Neutrophil (primary cell): ENCODE measurements around the gene STRIP1.

ENCODE experiments used
- H3K27ac ChIP-seq: fragments of 200-600 bp; sonication (generic); 2 replicates; pipeline ENCODE4 v1.5.1; 2016; ENCODE audit warnings: mild to moderate bottlenecking, moderate library complexity
- H3K27me3 ChIP-seq: fragments of 200-600 bp; sonication (generic); 2 replicates; pipeline ENCODE4 v1.6.0; 2016; ENCODE audit warnings: mild to moderate bottlenecking
- H3K36me3 ChIP-seq: fragments of 200-600 bp; sonication (generic); 2 replicates; pipeline ENCODE4 v1.5.1; 2017
- H3K4me1 ChIP-seq, 2 experiments: fragments of 200-600 bp in 1 of 2; sonication (generic) in 1 of 2; 1 replicate in 1 of 2; 2 replicates in 1 of 2; pipeline versions ENCODE4 v1.5.1 to v1.6.1; 2013 to 2016; ENCODE audit warnings: low read depth in 1 of 2, low read length in 1 of 2, mild to moderate bottlenecking in 1 of 2, moderate library complexity in 1 of 2; ENCODE audit not compliant: control insufficient read depth in 1 of 2, insufficient read depth in 1 of 2
- H3K4me3 ChIP-seq, 2 experiments: fragments of 200-600 bp in 1 of 2; sonication (generic) in 1 of 2; 1 replicate in 1 of 2; 2 replicates in 1 of 2; pipeline ENCODE4 v1.5.1; 2013 to 2016; ENCODE audit warnings: low read depth in 1 of 2, low read length in 1 of 2, mild to moderate bottlenecking in 1 of 2, moderate library complexity in 1 of 2
- H3K9me3 ChIP-seq: fragments of 200-600 bp; sonication (generic); 2 replicates; pipeline ENCODE4 v1.5.1; 2016
- TF ChIP-seq, protein P1 (sequence below): fragments of 200-600 bp; sonication (generic); IDR thresholded peaks from 2 replicates; pipeline ENCODE4 v1.5.1; 2016; ENCODE audit warnings: antibody characterized with exemption

Gene STRIP1

DNA sequence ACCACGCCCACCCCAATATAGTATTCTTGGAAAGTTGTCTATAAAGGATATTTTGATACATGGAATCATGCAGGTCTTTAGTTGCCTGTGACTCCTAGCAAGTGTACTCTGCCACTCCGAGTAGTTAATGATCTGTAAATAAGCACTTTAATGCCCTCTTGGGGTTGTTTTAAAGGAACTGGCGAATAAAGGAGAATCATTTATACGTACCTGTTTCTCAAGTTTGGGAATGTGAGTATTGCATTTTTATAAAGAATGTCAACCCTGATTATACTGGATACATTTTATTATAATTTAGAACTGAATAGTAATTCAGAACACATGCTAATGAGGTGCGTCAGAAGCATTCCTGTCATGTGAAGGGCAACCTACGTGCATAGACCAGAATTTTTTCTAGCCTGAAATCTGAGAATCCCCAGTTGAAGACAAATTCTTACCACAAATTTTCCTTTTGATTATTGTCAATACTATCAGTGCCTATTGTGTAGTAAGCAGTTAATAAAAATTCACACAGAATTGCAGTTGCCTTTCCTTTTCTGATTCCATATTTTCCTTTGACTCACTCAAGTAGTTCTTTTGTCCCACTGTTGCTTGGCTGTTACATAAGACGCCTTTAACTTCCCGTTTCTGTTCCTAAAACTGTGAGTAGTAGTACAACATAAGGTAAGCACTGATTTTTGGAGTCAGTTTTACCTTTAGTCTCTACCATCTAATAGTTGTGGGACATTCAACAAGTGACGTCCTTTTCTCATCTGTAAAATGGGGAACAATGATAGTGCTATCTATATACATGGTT, 44.7 kb upstream of the STRIP1 start:
- Histone ChIP-seq H3K4me1 (peaks cover 26 to 29% of the 10 kb centered on the region in 2 experiments), H3K27me3 (no peaks in the 10 kb centered on the region), H3K9me3 (no peaks in the 10 kb centered on the region)

DNA sequence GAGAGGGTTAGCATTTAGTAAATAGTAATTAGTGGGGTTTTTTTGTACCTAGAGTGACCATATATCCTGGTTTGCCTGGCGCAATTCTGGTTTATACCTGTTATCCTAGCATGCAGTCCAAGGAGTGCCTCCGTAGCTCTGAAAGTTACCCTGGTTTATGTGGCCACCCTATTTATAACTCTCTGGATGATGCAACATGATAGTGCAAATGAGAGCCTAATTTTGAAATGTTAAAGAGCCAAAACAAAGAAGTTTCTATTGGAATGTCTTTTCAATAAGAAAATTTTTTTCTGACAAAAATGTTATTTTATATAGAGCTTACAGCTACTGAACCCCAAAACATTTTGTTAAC, 44.1 kb upstream of the STRIP1 start:
- Histone ChIP-seq H3K27ac (peak overlapping the region; percentile 53), H3K4me1 (peaks cover 23 to 27% of the 10 kb centered on the region in 2 experiments), H3K4me3 (no peak overlapping the region), H3K27me3 (no peaks in the 10 kb centered on the region), H3K9me3 (no peaks in the 10 kb centered on the region), H3K36me3 (peaks cover 4% of the 10 kb centered on the region)
- TF ChIP-seq, protein P1, sequence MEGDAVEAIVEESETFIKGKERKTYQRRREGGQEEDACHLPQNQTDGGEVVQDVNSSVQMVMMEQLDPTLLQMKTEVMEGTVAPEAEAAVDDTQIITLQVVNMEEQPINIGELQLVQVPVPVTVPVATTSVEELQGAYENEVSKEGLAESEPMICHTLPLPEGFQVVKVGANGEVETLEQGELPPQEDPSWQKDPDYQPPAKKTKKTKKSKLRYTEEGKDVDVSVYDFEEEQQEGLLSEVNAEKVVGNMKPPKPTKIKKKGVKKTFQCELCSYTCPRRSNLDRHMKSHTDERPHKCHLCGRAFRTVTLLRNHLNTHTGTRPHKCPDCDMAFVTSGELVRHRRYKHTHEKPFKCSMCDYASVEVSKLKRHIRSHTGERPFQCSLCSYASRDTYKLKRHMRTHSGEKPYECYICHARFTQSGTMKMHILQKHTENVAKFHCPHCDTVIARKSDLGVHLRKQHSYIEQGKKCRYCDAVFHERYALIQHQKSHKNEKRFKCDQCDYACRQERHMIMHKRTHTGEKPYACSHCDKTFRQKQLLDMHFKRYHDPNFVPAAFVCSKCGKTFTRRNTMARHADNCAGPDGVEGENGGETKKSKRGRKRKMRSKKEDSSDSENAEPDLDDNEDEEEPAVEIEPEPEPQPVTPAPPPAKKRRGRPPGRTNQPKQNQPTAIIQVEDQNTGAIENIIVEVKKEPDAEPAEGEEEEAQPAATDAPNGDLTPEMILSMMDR = no peak

More for the DNA sequence above, 44.7 kb upstream of the STRIP1 start:
- Histone ChIP-seq H3K4me3 (no peak overlapping the region), H3K36me3 (peaks cover 4% of the 10 kb centered on the region), H3K27ac (peak overlapping the region; percentile 53)
- TF ChIP-seq, protein P1 = no peak

- H3K4me1 ChIP-seq = peaks cover 20 to 27% of the 10 kb centered on the region in 2 experiments
- TF ChIP-seq, protein P1 = no peak
- peaks cover 4% of the 10 kb centered on the region for H3K36me3 ChIP-seq
- H3K9me3 ChIP-seq = no peaks in the 10 kb centered on the region
- no peaks in the 10 kb centered on the region for H3K27me3 ChIP-seq
- H3K4me3 ChIP-seq = no peak overlapping the region
- H3K27ac ChIP-seq = no peak overlapping the region
Measured at GRCh38 chr1:109991400-109991925, 43.0 kb upstream of the STRIP1 start.

DNA sequence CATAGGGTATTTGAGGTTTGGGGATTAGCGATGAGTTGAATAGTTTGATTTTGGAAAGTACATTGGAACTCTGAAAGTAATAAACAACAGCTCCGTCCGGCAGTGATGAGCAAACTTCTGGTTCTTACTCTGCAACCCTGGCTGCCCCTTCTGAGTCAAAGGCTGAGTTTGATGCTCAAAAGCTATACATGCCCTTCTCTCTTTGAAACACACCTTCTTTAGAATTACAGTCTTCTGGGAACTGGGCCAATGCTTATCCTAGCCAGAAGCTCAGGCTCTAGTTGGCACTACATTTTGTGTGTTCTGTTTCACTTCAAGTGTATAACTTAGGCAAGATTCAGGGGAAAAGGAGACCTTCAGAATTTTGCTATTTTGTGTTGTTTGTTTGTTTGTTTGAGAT, 40.5 kb upstream of the STRIP1 start:
- H3K27ac ChIP-seq = no peak overlapping the region
- TF ChIP-seq, protein P1 = no peak
- no peaks in the 10 kb centered on the region for H3K9me3 ChIP-seq
- H3K4me3 ChIP-seq = no peak overlapping the region
- peaks cover 21 to 29% of the 10 kb centered on the region in 2 experiments for H3K4me1 ChIP-seq
- peaks cover 4% of the 10 kb centered on the region for H3K36me3 ChIP-seq
- no peaks in the 10 kb centered on the region for H3K27me3 ChIP-seq

DNA sequence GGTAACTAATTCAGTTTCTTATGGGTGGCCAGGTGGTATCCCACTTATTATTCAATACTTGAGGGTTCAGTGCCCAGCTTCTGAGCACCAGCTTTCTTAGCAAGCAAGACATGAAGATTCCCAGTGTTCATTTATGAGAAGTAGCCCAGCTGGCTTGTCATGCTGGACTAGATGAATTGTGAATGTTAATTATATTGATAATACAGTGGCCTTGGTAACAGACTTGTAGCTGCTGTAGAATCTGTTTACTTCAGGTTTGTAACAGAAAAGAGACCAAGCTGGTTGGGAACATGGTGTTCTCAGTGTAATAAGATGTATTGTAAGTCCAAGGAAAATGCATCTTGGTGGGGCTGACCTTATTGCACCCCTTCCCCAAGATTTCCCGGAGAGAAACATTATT, 39.8 kb upstream of the STRIP1 start:
- H3K27me3 ChIP-seq = no peaks in the 10 kb centered on the region
- H3K4me1 ChIP-seq = peaks cover 26 to 34% of the 10 kb centered on the region in 2 experiments
- no peak overlapping the region for H3K27ac ChIP-seq
- TF ChIP-seq, protein P1 = no peak
- no peak overlapping the region for H3K4me3 ChIP-seq
- H3K9me3 ChIP-seq = no peaks in the 10 kb centered on the region
- peaks cover 4% of the 10 kb centered on the region for H3K36me3 ChIP-seq
